ENCODE data around the gene ADGRD1.
"Not testable (repeated sequence)": the region's sequence is repeated elsewhere in the genome, so short reads cannot be mapped to it uniquely, and the experiment has no call there.

ADGRD1 gene

DNA sequence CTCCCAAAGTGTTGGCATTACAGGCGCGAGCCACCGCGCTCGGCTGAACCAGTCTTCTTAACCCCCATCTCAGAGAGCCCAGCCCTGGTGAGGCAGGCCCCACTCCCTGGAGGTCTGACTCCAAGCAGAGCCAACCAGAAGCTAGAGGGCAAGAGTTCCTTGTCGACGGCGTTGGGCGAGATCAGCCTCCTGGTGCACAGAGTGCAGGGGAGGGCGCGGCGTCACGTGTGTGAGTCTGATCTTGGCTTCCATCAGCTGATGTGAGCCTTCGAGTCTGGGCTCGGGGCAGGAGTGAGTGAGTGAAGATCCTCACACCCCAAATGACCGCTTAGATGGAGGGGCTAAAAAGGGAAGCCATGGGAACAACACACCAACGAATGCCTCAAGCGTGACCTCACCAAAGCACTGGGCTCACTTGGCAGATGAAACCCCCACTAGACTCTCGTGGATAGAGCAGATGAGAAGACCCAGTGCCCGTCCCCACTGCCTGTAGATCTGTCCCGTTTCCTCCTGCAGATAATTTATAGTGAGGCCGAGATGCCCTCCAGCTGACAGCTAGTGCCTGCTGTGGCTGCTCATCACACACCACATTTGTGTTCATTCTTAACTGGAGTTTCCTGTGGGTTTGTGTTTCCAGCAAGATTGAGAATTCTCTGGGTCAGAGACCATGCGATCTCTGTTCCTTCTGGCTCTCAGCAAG is 28.6 kb upstream of the ADGRD1 start:
- Mint-ChIP-seq H3K9me3 (no peaks in the 10 kb centered on the region), H3K4me3 (no peak overlapping the region), H3K36me3 (ENCODE audit: insufficient read depth) (peaks cover 4% of the 10 kb centered on the region), H3K4me1 (ENCODE audit: low read depth in 2 of 2) (no peaks in the 10 kb centered on the region), H3K27ac (no peak overlapping the region), H3K27me3 (peaks cover 60 to 91% of the 10 kb centered on the region in 2 donors)
- DNase-seq, result no peak
- ATAC-seq (replicated peaks), result no peak

DNA sequence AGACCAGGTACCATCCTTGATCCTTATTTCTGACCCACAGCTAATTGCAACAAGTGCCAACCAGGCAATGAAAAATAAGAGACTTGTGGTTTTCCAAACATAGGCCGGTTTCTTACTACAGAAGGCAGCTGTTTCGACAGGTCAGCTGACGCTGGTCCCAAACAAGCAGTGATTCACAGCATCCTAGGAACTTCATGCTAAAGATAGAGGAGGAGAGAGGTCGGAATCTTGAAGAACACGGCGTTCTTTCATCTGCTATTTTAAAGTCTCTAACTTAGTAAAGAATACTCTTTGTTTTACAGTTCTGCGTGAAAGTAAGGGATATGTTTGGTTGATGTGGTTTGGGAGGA is 28.1 kb upstream of the ADGRD1 start:
- H3K36me3 Mint-ChIP-seq (ENCODE audit: insufficient read depth), result peaks cover 4% of the 10 kb centered on the region
- H3K4me3 Mint-ChIP-seq, result no peak overlapping the region
- no peaks in the 10 kb centered on the region for H3K9me3 Mint-ChIP-seq
- no peaks in the 10 kb centered on the region for H3K4me1 Mint-ChIP-seq (ENCODE audit: low read depth in 2 of 2)
- ATAC-seq (replicated peaks), result no peak
- DNase-seq, result no peak
- peaks cover 55 to 91% of the 10 kb centered on the region in 2 donors for H3K27me3 Mint-ChIP-seq
- H3K27ac Mint-ChIP-seq, result no peak overlapping the region

DNA sequence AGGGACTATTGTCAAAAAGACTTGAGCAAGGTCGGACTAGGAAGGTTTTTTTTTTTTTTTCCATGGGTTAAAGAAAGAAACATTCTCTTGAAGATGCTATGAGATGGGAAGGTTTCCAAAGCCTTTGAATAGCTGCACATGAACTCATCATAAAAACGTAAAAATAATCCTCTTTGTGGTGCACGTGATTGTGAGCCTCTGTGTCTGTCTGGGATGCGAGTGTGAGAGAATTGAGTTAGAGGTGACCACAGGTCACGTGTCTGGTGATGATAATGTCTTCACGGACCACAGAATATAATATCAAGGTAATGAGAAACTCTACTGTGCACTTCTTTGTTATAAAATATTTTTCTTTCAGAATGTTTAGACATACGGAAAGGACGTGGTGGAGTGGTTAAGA is 24.3 kb upstream of the ADGRD1 start:
- no peak overlapping the region for H3K4me3 Mint-ChIP-seq
- H3K36me3 Mint-ChIP-seq (ENCODE audit: insufficient read depth), result no peaks in the 10 kb centered on the region
- no peaks in the 10 kb centered on the region for H3K4me1 Mint-ChIP-seq (ENCODE audit: low read depth in 2 of 2)
- peaks cover 59 to 90% of the 10 kb centered on the region in 2 donors for H3K27me3 Mint-ChIP-seq
- no peaks in the 10 kb centered on the region for H3K9me3 Mint-ChIP-seq
- ATAC-seq (replicated peaks) (no peak), DNase-seq (no peak)
- H3K27ac Mint-ChIP-seq, result no peak overlapping the region

DNA sequence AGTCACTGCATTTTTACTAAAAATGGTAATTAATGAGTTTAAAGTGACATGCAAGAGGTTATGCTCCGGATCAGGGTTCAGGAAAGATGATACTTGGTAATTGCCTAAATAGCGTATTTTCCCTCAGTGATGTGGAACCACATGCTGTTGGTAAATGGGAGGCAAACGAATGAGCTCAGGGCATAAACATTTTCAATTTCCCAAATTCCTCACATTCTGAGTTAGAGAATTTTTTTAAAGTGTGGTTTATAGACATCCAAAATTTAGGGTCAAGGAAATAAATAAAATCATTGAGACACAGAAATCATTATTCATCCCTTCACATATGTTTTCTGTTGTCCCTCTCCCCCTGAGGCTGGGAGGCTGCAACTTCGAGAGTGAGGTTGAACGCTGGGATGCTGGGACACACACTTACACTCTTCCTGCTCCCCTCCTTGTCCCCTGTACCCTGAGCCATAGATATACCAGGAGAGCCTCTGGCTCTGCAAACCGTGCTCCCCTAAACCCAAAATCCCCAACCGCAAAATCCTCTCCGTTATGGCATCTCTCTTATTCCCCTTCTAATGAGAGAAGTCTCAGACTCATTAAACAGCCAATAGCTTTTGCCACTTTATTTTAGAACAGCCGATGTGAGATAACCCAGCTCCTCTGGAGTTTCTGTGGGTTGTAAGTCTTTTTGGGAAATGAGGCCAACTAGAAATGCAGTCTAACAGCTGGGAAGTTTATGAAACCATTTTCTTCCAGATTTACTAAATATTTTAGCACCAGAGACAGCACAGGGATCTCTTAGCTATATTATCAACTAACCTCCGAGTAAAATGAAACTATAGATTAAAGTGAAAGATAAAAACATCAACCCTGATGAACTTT is 21.4 kb upstream of the ADGRD1 start:
- H3K27ac Mint-ChIP-seq, result no peak overlapping the region
- ATAC-seq (replicated peaks), result no peak

DNA sequence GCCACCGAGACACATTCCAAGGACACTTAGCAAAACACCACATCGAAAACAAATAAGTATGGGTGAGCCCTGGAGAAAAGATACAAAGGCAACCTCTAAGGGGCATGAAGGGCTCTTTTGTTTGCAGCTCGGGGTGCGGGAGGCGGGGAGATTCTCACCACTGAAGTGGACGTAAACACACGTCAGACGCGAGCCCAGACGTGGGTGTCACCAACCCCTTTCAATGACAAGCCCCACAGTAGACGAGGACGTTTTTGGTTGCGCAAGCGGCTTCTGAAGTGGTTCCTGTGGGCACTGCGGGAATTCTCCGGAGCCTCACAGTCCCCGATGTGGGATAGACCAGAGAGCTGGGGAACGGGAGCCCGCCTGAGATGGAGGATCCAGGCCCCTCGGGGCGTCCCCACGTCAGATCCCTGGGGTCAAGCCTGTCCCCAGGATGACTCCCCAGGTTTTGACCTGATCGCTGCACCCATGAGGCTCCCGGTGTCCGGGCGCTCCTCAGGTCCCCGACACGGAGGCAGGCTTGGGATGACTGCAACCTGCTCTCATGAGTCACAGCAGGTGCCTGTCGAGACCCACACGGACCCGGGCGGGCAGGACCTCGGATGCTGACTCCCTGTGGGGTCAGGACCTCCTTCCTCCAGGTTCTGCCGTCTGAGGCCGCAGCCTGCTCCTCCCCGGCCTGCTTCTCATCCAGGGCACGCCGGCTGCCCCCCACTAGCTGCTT is 20.3 kb upstream of the ADGRD1 start:
- H3K36me3 Mint-ChIP-seq (ENCODE audit: insufficient read depth), result no peaks in the 10 kb centered on the region
- H3K9me3 Mint-ChIP-seq, result peaks cover 0 to 7% of the 10 kb centered on the region in 2 donors
- H3K27ac Mint-ChIP-seq, result no peak overlapping the region
- peaks cover 62 to 65% of the 10 kb centered on the region in 2 donors for H3K27me3 Mint-ChIP-seq
- H3K4me3 Mint-ChIP-seq, result no peak overlapping the region
- DNase-seq (no peak), ATAC-seq (replicated peaks) (no peak)
- no peaks in the 10 kb centered on the region for H3K4me1 Mint-ChIP-seq (ENCODE audit: low read depth in 2 of 2)

More for the DNA sequence above, 21.4 kb upstream of the ADGRD1 start:
- no peaks in the 10 kb centered on the region for H3K4me1 Mint-ChIP-seq (ENCODE audit: low read depth in 2 of 2)
- no peaks in the 10 kb centered on the region for H3K36me3 Mint-ChIP-seq (ENCODE audit: insufficient read depth)
- DNase-seq, result no peak
- peaks cover 0 to 7% of the 10 kb centered on the region in 2 donors for H3K9me3 Mint-ChIP-seq
- H3K4me3 Mint-ChIP-seq, result no peak overlapping the region
- H3K27me3 Mint-ChIP-seq, result peaks cover 73% of the 10 kb centered on the region in 2 donors

DNA sequence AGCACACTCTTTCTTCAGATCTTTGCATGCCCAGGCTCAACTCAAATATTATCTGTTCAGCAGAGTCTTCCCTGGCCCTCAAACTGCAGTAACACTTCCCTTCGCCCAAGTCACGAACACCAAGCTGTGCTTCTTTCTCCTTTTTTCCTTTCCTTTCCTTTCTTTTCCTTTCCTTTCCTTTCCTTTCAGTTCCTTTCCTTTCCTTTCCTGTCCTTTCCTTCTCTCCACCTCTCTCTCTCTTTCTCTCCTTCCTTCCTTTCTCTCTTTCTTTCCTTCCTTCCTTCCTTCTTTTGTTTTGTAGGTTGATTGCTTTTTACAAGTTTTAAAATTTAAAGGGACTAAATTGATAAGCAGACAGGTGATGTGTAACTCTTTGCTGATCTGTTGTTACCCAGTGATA is 19.0 kb upstream of the ADGRD1 start:
- H3K9me3 Mint-ChIP-seq, result peaks cover 0 to 7% of the 10 kb centered on the region in 2 donors
- H3K4me3 Mint-ChIP-seq, result no peak overlapping the region
- DNase-seq (no peak), ATAC-seq (replicated peaks) (no peak)
- no peaks in the 10 kb centered on the region for H3K36me3 Mint-ChIP-seq (ENCODE audit: insufficient read depth)
- H3K27ac Mint-ChIP-seq, result peak overlapping the region in 1 of 2 donors; percentile 14
- H3K4me1 Mint-ChIP-seq (ENCODE audit: low read depth in 2 of 2), result no peaks in the 10 kb centered on the region
- H3K27me3 Mint-ChIP-seq, result peaks cover 50 to 56% of the 10 kb centered on the region in 2 donors

DNA sequence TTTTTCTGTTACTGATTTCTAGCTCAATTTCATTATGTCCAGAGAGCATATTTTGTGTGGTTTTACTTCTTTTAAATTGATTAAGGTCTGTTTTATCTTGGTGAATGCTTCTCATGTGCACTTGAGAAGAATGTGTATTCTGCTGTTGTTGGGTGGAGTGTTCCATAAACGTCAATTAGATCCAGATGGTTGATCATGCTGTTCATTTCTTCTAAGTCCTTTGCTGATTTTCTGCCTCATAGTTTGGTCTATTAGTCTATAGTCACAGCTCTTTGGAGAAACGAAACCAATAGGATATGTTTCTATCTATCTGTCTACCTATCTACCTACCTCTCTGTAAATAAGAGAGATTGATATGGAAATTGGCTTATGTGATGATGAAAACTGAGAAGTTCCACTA is 17.1 kb upstream of the ADGRD1 start:
- no peaks in the 10 kb centered on the region for H3K4me1 Mint-ChIP-seq (ENCODE audit: low read depth in 2 of 2)
- H3K9me3 Mint-ChIP-seq, result peaks cover 2 to 7% of the 10 kb centered on the region in 2 donors
- no peak overlapping the region for H3K27ac Mint-ChIP-seq
- peaks cover 41 to 59% of the 10 kb centered on the region in 2 donors for H3K27me3 Mint-ChIP-seq
- DNase-seq, result no peak
- no peak for ATAC-seq (replicated peaks)
- H3K36me3 Mint-ChIP-seq (ENCODE audit: insufficient read depth), result no peaks in the 10 kb centered on the region
- no peak overlapping the region for H3K4me3 Mint-ChIP-seq

DNA sequence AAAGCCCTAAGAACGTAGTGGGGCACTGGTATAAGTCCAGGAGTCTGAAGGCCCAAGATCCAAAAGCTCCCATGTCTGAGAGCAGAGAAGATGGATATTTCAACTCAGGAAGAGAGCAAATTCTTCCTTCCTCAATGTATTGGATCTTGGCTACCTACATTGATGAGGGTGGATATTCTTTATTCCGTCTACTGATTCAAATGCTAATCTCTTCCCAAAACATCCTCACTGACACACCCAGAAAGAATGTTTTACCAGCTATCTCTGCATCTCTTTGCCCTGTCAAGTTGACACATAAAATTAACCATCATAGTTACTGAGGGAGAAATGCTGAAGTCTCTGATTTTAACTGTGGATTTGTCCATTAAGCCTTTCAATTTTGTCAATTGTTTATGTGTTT is 16.6 kb upstream of the ADGRD1 start:
- H3K4me3 Mint-ChIP-seq, result no peak overlapping the region
- no peak overlapping the region for H3K27ac Mint-ChIP-seq
- no peaks in the 10 kb centered on the region for H3K36me3 Mint-ChIP-seq (ENCODE audit: insufficient read depth)
- ATAC-seq (replicated peaks) (no peak), DNase-seq (no peak)
- peaks cover 2 to 7% of the 10 kb centered on the region in 2 donors for H3K9me3 Mint-ChIP-seq
- no peaks in the 10 kb centered on the region for H3K4me1 Mint-ChIP-seq (ENCODE audit: low read depth in 2 of 2)
- H3K27me3 Mint-ChIP-seq, result peaks cover 36 to 57% of the 10 kb centered on the region in 2 donors

DNA sequence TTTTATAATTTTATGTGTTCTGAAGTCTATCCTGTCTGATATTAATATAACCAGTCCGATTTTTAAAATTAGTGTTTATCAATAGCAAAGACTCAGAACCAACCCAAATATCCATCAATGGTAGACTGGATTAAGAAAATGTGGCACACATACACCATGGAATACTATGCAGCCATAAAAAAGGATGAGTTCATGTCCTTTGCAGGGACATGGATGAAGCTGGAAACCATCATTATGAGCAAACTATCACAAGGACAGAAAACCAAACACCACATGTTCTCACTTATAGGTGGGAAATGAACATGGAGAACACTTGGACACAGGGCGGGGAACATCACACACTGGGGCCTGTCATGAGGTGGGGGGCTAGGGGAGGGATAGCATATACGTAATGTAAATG is 16.2 kb upstream of the ADGRD1 start:
- DNase-seq; ATAC-seq (replicated peaks); H3K4me3 Mint-ChIP-seq; H3K36me3 Mint-ChIP-seq (ENCODE audit: insufficient read depth); H3K9me3 Mint-ChIP-seq; H3K4me1 Mint-ChIP-seq (ENCODE audit: low read depth in 2 of 2); H3K27ac Mint-ChIP-seq: not testable (repeated sequence)
- H3K27me3 Mint-ChIP-seq, result peaks cover 31 to 52% of the 10 kb centered on the region in 2 donors

DNA sequence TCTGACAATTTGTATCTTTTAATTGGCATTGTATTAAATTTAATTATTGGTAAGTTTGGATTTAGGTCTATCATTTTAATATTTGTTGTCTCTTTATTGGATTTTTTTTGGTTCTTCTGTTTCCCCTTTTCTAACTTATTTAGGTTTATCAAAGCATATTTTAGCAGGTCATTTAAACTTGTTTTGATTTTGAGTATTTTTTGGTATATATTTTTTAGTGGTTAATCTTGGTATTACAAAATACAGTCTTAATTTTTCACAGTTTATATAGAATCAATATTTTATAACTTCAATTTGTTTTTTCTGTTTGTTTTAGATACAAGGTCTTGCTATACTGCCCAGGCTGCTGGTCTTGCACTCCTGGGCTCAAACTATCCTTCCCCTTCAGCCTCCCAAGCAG is 15.5 kb upstream of the ADGRD1 start:
- no peak for DNase-seq
- ATAC-seq (replicated peaks), result no peak
- Mint-ChIP-seq H3K9me3 (peaks cover 2 to 7% of the 10 kb centered on the region in 2 donors), H3K4me3 (no peak overlapping the region), H3K27me3 (peaks cover 27 to 51% of the 10 kb centered on the region in 2 donors), H3K36me3 (ENCODE audit: insufficient read depth) (no peaks in the 10 kb centered on the region), H3K27ac (no peak overlapping the region), H3K4me1 (ENCODE audit: low read depth in 2 of 2) (no peaks in the 10 kb centered on the region)

DNA sequence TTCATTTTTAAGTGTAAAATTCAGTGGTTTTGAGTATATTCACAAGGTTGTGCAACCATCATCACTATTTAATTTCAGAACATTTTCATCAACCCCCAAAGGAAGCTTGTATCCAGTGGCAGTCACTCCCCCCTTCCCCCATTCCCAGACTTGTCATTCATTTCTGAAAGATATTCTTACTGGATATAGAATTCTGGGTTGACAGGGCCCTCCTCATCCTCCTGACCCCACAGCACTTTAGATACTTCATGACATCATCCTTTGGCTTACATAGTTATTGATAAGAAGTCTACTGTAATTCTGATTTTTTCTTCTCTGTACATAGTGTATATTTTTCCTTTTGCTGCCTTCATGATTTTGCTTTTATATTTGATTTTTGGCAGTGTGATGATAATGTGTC is 8.8 kb upstream of the ADGRD1 start:
- ATAC-seq (replicated peaks) (no peak), DNase-seq (no peak)
- Mint-ChIP-seq H3K27me3 (peaks cover 44 to 48% of the 10 kb centered on the region in 2 donors), H3K36me3 (ENCODE audit: insufficient read depth) (no peaks in the 10 kb centered on the region), H3K9me3 (peaks cover 10 to 11% of the 10 kb centered on the region in 2 donors), H3K27ac (no peak overlapping the region), H3K4me1 (ENCODE audit: low read depth in 2 of 2) (no peaks in the 10 kb centered on the region), H3K4me3 (no peak overlapping the region)

DNA sequence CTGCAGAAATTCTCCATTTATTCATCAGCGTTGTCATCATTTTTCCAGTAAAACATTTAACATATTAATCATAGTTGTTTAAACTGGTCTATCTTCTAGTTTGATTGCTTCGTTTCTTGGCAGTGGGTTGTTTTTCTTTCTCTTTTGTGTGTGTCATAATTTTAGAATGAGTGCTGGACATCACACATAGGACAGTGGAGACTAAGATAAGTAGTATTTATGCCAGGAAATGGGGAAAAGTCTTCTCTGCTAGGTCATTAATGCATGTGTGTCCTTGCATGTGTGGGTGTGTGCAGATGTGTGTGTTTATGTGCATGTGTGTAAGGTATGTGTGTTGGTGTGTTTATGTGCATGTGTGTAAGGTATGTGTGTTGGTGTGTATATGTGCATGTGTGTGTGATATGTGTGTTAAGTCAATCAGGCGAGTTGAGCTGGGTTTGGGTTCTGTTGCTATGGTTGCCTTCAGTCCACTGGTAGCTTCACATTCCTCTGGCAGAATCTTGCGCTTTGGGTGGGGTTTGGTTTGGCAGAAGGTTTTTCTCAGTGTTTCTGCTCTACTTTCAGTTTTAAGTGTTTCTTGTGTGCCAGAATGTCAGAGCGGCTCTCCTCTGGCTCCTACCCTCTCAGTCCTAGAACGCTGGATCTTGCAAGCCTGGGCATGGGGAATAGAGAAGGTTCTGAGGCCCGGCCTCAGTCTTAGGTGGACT is 7.8 kb upstream of the ADGRD1 start:
- Mint-ChIP-seq H3K27ac (no peak overlapping the region), H3K27me3 (peaks cover 40 to 49% of the 10 kb centered on the region in 2 donors), H3K4me3 (no peak overlapping the region), H3K9me3 (peaks cover 9 to 10% of the 10 kb centered on the region in 2 donors), H3K36me3 (ENCODE audit: insufficient read depth) (no peaks in the 10 kb centered on the region), H3K4me1 (ENCODE audit: low read depth in 2 of 2) (no peaks in the 10 kb centered on the region)
- ATAC-seq (replicated peaks) (no peak), DNase-seq (no peak)

DNA sequence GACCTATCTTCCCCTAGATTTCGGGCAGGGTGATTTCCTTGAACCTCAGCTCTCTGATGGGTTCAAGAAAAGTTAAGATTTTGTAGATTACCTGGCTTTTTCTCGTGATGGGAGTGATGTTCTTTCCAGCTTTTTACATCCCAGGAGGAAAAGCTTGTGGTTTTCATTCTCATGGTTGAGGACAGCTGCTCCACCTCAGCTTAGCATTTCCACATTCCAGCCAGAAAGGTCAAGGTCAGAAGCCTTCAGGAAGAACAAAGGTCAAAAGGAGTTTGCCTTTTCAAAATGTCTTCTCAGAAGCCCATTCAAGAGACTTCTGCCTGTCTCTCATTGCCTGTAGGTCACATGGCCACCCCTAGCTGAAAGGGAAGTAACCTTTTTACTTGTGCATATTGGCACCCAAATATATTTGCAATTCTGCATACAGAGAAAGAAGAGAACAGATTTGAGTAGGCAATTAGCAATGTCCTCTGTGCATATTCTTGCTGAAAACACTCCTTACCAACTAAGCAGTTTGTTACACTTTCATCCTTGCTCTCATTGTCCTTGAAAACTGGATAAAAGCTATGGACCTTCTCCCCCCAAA is 6.6 kb upstream of the ADGRD1 start:
- Mint-ChIP-seq H3K27ac (no peak overlapping the region), H3K4me1 (ENCODE audit: low read depth in 2 of 2) (no peaks in the 10 kb centered on the region), H3K4me3 (no peak overlapping the region), H3K36me3 (ENCODE audit: insufficient read depth) (no peaks in the 10 kb centered on the region), H3K9me3 (peaks cover 9 to 10% of the 10 kb centered on the region in 2 donors), H3K27me3 (peaks cover 48 to 60% of the 10 kb centered on the region in 2 donors)
- no peak for DNase-seq
- ATAC-seq (replicated peaks), result no peak
